GM12892 (cell line): ENCODE results near the gene CYTH2.

Source experiments
- POLR2A ChIP-seq: IDR thresholded peaks from 2 replicates; pipeline ENCODE4 v1.6.1; 2011; ENCODE audit warnings: low read depth, low read length, control low read depth
- TAF1 ChIP-seq: IDR thresholded peaks from 2 replicates; pipeline ENCODE4 v1.6.1; 2011; ENCODE audit warnings: low read depth, mild to moderate bottlenecking, control low read depth, low read length, borderline replicate concordance

DNA sequence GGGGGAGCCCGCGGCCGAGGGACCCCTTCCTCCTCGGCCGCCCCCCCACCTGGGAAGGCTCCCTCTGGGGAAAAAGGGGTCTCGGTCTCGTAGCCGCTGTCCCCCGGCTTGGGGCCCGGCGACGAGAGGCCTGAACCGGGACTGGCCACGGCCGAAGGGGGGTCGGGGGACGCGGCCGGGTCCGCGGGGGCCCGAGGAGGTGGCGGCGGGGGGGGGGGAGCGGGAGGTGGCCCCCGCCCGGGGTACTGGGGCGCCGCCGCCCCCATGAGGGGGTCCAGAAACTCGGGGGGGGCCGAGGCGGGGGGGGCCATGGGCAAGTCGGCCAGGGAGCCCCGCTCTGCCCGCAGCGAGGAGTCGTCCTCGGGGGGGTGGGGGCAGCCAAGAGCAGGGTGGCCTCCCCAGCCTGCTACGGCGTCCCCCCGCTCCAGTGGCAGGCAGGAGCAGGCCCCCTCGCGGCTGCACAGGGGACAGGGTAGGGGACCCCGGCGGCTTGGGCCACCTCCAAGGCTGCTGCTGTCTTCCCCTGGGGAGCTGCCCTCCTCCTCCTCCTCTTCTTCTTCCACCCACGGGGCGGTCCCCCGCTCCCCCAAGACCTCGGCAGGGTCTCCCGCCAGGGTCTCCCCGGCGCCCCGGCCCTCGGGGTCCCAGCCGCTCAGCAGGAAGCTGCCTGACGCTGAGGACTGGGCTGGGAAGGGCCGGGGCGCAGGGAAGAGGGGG is 29.6 kb downstream of the CYTH2 start:
- no peak for TF ChIP-seq TAF1
- TF ChIP-seq POLR2A: no peak
